ENCODE measurements around the gene GGCT.

Gene GGCT

DNA sequence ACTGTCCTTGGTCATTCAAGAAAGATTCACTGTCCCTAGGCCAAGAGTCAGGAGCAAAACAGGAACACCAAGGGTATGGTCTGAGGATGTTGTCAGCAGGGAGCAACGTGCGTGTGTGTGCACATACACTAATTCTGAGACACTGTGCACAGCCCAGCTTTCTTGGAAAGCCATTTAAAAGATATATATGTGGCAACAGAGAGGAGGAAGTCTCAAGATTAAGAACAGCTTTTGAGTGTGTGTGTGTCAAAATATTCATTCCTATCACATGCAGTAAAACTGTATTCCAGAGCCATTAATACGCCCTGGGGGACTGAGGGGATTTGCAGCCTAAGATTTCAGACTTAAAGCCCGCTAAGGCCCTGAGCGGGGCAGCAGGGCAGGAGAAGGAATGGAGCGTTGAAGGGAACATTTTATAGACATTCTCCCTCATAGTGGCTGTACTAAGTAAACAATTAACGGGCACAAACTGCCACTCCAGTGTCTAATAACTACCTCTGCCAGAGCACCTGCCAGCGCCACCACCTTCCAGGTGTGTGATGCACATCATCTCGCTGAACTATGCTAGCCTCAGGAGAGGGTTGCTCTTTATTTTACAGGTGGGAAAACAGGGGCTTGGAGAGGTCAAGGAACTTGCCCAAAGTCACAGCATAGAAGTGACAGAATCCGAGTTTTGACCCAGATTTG, 28.0 kb downstream of the GGCT start:
- no peak for DNase-seq

DNA sequence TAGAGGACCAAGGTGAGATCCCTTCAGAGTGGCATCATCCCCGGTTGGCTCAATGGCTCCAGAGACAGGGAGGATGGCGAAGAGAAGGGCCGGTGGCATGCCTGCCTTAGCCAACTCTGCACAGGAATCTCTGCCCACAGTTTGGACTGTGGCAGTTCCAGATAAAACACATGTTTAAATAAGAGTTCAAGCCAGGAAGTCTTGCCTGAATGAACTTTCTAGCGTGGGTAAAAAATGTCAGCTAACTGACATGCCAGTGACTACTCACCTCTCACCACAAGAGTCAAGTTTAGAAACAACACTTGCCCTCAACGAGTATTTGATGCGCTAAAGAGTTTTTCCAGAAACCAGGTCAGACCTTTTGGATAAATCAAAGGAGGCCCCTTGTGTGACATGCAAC, 29.0 kb downstream of the GGCT start:
- no peak for DNase-seq

DNA sequence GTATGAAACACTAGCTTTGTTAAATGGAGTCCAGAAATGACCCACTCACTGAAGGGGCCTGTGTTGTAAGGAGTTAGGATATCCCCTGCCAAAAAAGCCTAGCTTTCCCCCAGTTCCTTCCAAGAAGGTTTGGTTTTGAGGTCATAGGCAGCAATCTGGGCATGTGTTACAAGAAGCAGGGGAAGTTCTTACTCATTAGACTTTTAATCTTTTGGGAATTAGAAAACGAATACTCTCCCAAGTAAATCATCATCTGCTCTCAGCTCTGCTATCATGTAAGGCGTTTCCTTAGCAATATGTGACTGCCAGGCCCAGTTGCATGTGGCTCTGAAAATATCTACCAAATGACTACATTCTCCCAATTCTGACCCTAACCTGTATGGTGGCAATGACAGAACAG, 29.7 kb downstream of the GGCT start:
- no peak for DNase-seq

DNA sequence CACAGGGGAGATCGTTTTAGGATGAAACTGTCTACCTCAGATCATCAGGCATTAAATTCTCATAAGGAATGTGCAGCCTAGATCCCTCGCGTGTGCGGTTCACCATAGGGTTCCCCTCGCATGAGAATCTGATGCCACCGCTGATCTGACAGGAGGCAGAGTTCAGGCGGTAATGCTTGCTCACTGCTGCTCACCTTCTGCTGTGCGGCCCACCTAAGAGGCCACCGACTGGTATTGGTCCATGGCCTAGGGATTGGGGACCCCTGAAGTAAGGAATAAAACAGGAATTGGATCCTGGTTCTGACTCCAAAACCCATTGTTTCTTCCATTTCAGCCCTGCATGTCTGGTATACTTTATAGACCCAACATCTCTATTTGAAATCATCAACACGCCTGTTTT, 30.1 kb downstream of the GGCT start:
- no peak for DNase-seq

DNA sequence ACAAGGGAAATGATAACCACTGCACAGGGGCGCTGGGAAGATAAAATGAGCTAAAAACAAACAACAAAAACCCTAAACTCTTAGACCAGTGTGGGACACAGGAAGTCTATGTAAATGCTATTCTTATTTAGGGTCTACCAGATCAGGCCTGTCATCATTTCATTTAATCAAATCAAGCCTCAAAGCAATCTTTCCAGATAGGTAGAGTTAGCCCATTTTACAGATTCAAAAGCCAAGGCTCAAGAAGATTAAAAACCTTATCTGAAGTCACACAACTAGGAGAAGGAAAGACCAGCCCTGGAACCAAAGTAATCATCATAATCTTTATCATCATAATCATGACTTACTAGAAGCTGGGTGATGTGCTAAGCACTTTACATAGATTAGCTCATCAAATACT, 30.7 kb downstream of the GGCT start:
- no peak for DNase-seq

DNA sequence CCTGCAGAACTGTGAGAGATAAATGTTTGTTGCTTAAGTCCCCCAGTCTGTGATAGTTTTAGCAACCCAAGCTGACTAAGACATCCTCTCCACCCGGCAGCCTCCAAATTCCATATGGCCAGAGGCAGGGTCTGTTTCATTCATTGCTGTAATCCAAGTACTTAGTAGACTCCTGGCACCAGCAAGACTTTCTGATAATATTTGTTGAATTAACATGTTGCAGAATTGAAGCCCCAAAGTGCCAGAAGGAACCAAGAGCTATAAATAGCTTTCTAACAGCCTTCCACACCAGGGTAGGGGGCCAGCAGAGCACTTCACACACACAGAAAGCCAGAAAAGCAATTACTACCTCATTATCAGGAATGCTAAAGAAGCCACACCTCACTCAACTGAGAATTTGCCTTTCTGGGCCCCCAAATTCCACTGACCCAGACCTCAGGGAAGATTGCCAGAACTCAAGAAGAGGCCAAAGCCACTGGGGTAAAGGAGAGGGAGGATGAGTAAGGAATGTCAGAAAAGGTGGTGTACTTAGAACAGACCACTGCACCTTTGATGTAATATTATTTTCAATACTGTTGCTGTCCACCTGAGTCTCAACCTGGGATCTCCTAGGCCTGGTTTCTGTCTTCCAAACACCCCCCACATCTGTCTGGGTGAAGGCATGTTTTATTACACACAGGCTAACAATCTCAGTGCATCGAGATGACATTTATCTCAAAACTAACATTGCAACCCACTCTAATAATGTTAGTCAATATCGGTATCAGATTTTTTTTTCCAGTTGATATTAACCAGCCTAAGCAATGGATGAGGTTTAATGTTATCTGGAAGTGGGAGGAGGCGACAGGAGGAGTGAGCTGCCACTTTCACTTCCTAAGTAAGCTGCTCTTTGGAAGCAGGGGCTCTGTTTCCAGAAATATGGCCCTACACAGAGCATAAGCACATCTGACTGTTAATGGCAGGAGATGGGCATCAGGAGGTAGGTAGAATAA, 31.5 kb downstream of the GGCT start:
- no peak for DNase-seq

DNA sequence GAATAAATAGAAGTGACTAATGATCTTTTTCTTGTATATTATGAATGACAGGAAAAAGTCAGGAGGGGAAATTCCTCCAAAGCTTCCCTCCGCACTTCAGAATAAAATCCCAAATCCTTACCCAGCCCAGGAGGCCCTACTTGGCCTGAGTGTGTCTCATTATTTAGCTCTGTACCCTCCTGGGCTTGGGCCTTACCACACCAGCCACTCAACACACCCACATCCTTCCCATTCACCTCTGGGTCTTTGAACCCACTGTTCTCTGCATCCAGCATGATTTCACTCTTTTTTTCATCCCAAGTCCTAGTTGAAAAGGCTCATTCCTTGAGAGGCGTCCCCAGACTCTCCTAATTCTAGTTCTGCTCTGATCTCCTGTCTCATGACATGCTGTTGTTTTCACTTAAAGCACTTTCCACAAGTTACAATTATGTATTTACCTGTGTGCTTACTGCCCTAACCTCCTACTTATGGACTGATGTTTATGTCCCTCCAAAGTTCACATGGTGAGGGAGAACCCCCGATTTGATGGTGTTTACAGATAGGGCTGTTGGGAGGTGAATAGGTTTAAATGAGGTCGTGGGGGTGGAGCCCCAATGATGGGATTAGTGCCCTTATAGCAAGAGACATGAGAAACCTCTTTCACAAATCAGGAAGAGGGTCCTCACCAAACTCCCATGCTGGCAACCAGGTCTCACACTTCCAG, 32.4 kb downstream of the GGCT start:
- DNase-seq: no peak

DNA sequence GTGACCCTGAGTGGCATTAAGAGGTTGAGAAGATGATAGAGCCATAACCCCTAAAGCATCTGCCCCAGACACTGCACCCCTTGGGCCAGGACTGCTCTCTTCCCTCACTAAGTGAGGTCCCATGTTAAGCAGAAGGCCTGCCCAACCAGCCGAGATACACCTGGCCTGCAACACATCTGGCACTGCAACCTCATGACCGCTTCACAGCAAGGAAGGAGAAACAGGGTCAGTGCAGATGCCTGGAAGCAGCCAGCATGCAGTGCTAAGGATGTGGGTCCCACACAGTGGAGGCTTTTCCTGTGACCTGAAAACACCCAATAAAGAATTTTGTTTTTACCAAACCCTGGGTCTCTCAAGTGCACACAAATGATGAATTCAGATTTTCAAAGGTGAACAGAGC, 33.4 kb downstream of the GGCT start:
- no peak for DNase-seq

DNA sequence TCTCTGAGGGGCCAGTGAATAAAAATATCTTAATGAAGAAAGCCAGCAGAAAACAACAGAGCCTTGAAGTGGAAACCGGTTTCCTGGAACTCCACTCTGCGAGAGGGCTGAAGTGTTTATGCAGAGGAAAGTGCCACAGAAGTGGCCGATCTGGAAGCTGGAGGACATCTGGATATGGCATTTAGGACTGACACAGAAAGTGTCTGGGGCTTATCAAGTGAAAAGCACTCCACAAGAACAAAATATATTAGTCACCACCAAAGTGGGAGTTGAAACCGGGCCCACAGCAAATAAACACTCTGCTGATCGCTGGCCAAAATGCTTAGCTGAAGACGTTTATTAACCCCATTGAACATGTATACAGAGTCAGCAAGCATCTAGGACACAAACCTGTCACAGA, 33.9 kb downstream of the GGCT start:
- no peak for DNase-seq

DNA sequence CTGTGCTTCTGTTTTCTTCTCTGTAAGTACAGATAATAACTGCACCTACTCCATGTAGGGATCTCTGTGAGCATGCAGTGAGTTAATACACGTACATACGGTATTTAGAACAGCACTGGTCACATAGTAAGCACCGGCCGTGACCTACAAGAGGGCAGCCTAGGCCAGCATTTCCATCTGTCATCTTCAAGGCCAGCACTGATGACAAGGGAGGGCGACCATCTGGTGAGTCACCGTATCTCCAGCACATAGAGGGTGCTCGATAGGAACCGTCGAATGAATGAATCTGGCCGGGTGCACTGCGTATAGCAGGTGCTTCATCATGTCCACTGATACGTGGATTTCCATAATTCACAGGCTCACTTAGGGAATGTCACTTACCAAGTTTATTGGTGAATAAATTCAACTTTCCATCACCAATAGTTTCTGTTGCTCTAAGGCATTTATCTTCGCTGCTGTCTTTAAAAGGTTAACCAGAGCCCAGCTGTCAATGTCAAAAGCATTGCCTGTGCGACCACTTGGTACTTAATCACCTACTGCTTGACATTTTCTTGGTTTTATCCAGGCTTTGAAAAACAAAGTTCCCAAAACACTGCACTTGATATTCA, 34.4 kb downstream of the GGCT start:
- no peak for DNase-seq

DNA sequence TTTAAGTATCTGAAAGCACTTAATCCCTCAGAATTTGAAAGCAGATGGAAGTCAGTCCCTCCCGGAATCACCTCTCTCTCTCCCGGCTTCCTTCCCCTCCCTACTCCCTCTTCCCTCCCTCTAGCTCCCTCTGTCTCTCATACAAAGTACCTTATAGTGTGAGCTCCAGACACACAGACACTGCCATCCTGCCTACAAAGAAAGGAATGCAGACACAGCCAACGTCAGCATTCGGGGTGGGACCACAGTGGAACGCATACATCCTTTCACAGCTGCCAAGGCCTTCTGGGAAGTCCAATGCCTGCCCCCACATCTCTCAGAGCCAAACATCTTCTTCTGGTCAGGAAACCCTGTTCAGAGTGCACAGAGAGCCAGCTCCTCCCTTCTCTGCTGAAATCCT, 35.3 kb downstream of the GGCT start:
- no peak for DNase-seq

DNA sequence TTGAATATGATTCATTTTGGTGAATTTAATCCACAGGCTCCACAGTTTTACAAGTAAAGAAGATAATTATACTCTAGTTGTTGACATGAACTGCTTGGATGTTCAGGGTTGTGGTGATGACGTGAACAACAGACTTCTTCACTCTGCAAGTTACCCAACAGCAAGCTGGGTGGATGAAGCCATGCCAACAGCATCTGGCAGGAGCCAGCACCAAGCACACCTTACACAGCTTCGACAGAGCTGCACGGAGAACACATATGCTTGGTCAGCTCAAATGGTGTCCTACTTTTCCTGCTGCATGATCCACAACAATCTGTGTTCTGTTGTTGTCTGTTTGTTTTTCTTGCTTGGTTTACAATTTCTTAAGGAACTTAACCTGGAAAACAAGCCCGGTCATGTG, 35.8 kb downstream of the GGCT start:
- DNase-seq: no peak

DNA sequence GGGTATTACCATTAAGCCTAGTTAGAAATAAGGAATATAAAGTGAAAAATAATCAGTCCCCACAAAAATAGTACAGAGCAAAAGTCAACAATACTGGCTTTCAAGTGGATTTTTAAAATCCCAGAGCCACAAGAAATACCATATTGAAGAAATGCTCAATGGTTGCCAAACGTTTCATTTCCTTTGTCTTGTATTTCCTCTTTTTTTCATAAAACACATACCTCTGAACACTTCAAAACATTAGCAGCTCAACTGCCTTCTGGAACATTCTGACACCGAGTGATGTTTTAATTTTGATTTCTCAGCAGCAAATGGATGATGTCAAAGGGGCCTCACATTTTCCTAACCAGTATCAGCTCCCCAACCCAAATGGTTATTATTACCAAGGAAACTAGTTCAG, 36.6 kb downstream of the GGCT start:
- DNase-seq: no peak

DNA sequence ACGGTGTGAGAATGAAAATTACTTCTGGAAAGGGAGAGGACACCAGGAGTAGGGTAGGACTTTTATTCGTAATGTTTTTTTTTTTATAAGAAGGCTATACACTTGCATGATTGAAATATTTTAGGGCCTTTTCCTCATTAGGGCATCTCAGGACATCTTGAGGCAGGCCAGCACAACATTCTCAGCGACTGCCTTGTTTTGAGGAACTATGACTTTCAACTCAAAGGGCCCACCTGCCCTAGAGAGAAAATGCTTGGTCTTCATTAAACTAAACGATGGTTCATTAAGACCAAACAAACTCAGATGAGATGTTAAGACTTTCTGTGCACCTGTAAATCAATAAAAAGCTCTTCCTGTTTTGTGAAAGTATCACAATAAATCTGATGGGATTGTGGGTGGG, 37.4 kb downstream of the GGCT start:
- DNase-seq: no peak

DNA sequence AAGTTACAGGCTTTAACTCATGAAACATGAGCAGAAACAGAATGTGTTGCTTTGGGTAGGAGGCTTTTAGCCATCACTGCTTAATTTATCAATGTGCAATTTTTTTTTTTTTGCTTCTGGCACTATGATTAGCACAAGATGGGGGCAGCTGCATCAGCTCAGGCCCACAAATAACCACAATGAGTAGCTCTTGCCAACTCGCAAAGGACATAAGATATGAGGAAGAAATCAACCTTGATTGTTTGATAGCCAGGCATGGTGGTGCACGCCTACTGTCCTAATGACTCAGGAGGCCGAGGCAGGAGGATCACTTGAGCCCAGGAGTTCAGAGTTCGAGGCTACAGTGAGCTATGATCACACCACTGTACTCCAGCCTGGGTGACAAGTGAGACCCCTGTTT, 38.4 kb downstream of the GGCT start:
- DNase-seq: no peak

DNA sequence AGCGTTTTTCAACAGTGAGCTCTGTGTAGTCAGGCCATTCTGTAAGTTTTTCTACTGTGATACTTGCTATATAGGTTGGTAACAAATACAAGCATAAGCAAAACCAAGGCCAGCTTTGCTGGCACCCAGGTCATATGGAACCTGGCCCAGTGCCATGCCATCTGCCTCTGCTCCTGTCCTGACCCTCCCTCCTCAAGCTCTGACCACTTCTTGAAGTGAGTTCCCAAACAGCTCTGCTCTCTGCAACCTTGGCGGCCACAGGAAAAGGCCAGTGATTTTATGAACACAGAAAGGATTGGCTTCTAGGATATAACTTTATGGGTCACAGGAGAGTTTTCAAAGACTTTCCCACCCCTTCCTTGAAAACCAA, 38.8 kb downstream of the GGCT start:
- no peak for DNase-seq

DNA sequence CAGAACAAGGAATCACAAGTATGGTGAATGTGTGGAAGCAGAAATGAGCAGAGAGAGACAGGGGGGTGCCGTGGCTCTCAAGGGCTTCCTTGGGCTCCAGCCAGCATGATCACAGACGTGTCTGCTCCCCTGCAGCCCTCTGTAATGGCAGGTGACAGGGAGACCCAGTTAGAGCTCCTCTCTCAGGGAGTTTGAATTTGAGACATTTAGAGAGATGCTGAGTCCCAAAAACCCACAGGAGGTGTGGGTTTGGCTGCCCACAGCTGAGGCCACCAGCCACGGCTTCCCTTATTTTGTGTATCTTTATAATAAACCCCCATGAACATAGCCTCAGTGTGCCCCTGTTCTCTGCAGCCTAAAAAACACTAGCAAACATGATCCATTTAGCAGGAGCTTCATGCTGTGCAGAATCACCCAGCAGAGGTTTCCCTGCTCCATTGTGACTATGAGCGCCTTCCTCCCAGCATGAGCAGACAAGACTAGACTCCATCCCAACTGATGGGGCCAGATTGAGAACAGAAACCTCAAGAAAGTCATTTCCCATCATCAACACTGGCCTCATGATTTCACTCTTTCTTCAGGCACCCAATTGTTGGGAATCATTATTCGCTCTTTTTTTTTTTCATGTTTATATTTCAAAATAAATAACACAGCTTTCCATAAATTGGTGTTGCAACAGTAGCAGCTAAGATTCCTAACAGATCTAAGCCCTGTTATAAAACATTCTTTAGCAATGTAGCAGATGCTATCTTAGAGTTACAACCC, 39.4 kb downstream of the GGCT start:
- DNase-seq: no peak

DNA sequence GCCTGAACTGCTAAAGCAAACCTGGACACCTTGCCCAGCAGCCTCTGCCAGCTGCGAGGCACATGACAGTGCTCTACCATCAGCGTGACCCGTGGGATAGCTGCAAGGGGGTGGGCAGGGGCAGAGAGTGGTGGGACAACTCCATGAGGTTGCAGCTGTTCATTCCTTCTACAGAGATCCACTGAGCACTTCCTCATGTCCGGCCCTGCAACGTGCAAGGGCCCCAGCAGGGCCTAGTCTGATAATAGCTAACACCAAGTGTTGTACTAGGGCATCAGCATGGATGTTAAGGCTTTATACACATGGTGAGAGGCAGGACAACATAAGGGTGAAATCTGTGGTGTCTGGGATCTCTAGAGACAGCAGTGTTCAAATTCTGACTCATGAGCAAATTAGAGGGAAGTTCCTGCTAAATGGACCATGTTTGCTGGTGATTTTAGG, 40.4 kb downstream of the GGCT start:
- DNase-seq: no peak

DNA sequence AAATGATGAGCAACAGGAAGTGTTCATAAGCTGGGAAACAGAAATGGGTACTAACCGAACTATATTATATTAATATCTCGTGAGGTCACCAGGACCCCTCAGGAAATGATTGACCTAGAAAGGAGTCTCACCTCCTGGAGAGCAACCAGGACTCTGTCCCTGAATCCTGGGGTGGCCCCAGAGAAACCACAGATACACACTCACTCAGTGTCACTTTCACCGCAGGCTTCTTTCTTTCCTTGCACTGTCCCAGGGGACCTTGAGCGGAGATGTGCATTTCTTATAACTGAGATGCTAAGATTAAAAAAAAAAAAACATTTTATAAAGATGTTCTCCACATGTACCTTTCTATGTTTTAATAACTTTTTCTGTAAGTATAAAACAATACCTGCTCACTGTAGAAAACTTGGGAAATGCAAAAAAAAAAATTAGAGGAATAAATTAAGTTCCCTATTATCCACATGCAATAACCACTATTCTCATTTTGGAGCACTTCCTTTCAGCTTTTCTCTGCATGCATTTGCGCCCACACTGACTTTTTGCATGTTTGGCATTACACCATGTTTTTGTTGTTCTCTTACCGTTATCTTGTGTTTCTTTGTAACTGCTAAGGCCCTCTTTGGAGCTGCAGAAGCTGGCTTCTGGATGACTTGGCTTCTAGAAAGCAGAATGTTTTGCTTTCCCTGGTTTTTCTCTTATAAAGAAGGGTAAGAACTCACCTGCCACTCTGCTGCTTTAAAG, 41.1 kb downstream of the GGCT start:
- no peak for DNase-seq

DNA sequence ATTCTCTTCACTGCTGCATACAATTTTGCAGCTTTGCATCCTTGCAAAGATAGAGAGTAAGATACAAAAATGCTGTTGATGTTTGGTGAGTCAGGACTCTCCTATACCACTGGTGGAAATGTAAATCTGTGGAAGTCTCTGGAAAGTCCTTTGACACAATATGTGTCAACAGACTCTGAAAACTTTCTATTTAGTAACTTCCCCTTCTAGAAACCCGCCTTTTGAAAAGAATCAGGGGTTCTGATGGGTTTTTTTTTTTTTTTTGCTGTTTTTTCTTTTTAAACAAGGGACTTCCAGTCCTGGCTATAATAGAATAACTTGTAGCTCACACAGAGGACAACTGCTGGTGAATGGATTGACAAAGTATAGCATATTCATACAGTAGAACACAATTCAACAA, 42.5 kb downstream of the GGCT start:
- DNase-seq: no peak

DNA sequence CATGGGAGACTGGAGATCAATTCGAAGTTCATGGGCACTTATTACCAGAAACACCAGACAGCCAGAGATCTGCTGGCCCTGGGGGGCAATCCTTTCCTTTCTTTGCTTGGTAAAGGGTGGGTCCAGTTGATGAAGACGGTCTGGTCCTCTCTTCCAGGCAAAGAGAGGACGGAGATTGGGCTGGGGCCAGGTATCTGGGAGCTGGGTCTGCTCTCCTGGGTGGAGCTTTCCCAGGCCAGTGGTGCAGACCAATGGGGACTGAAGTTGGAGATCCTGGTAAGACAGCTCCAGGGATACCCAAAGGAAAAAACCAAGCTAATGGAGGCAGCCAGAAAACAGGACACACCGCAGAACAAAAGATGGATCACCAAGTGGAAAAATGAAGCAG, 44.4 kb downstream of the GGCT start:
- DNase-seq: no peak

Measured in activated CD4-positive, alpha-beta T cell treated with anti-CD3 and anti-CD28 coated beads for 1 hour (primary cell).